GM12878 (cell line): ENCODE results near the gene HEMK1. TPM values are rescaled to one million over a fixed set of nuclear protein-coding genes. Genes with fewer than 3 reads are reported as not detected.

Source experiments
- ATAC-seq: fragments of 200-7000 bp; cut with Tn5 transposase; 3 replicates; pipeline ENCODE4 v1.9.1; 2020; ENCODE audit warnings: mild to moderate bottlenecking, moderate library complexity
- BruUV-seq: library from RNA; stranded (reverse); fragments of 400-500 nt; replicated peaks from 2 replicates; lab custom pipeline; 2021; lab: Mats Ljungman, UMichigan
- CTCF ChIA-PET: fragments of 300-600 bp; sonication (Branson Sonifier 250); formaldehyde crosslinking; extraction: SDS; loops from one replicate; lab custom pipeline; 2021; ENCODE audit warnings: inconsistent platforms; lab: Yijun Ruan, JAX
- POLR2A ChIA-PET: fragments of 350-600 bp; formaldehyde crosslinking; extraction: SDS; loops from one replicate; lab custom pipeline; 2021; ENCODE audit warnings: inconsistent platforms; lab: Charles Lee
- RAD21 ChIA-PET: fragments of 300-600 bp; sonication (Branson Sonifier 250); formaldehyde crosslinking; loops from one replicate; lab custom pipeline; 2023; ENCODE audit warnings: antibody characterized with exemption; ENCODE audit not compliant: unreplicated experiment; lab: Charles Lee
- SMC1A ChIA-PET: fragments of 300-600 bp; sonication (Branson Sonifier 250); formaldehyde crosslinking; loops from one replicate; lab custom pipeline; 2023; ENCODE audit not compliant: unreplicated experiment, uncharacterized antibody; lab: Charles Lee
- DNase-seq: peaks from one replicate; pipeline ENCODE4 v3.0.0-alpha.2; 2011; ENCODE audit warnings: low read depth, low spot score
- FAIRE-seq: peaks from 3 replicates; lab custom pipeline; 2011; peaks lifted over from hg19 to GRCh38; lab: Jason Lieb, UNC
- H2AFZ ChIP-seq: 2 replicates; pipeline ENCODE4 v1.6.0; 2011; ENCODE audit warnings: low read depth, low read length, control low read depth; ENCODE audit not compliant: control insufficient read depth
- H3K27ac ChIP-seq: 2 replicates; pipeline ENCODE4 v1.5.1; 2011; ENCODE audit warnings: control low read depth; ENCODE audit not compliant: control insufficient read depth, insufficient read depth
- H3K27me3 ChIP-seq, 2 experiments: replicated peaks in 1 of 2; 2 replicates each; pipeline versions ENCODE4 v1.6.0 to v1.6.1; 2011; ENCODE audit warnings: low read length in 1 of 2; ENCODE audit not compliant: control insufficient read depth in 2 of 2, insufficient read depth in 2 of 2
- H3K36me3 ChIP-seq, 2 experiments: 2 replicates each; pipeline ENCODE4 v1.5.1; 2011; ENCODE audit warnings: low read length in 1 of 2; ENCODE audit not compliant: control insufficient read depth in 2 of 2, insufficient read depth in 2 of 2
- H3K4me1 ChIP-seq: 2 replicates; pipeline ENCODE4 v1.6.1; 2011; ENCODE audit warnings: mild to moderate bottlenecking, low read length, moderate library complexity, mixed read lengths; ENCODE audit not compliant: control insufficient read depth, insufficient read depth
- H3K4me2 ChIP-seq: 2 replicates; pipeline ENCODE4 v1.6.0; 2011; ENCODE audit warnings: control low read depth; ENCODE audit not compliant: control insufficient read depth, insufficient read depth
- H3K4me3 ChIP-seq: fragments of 200-600 bp; sonication (generic); 2 replicates; pipeline ENCODE4 v1.5.1; 2016
- H3K79me2 ChIP-seq: 2 replicates; pipeline ENCODE4 v1.6.0; 2011; ENCODE audit warnings: low read length; ENCODE audit not compliant: control insufficient read depth, insufficient read depth
- H3K9ac ChIP-seq: 2 replicates; pipeline ENCODE4 v1.8.0; 2011; ENCODE audit warnings: low read length, control low read depth, mixed read lengths; ENCODE audit not compliant: control insufficient read depth, insufficient read depth
- H3K9me3 ChIP-seq: replicated peaks from 3 replicates; pipeline ENCODE4 v1.5.1; 2011; ENCODE audit warnings: mild to moderate bottlenecking, low read length; ENCODE audit not compliant: control insufficient read depth, insufficient read depth
- H4K20me1 ChIP-seq: 2 replicates; pipeline ENCODE4 v1.6.0; 2011; ENCODE audit not compliant: control insufficient read depth, insufficient read depth
- ETV6 ChIP-seq, 2 experiments: fragments of 450-650 bp in 1 of 2; IDR thresholded peaks in 1 of 2; conservative IDR thresholded peaks in 1 of 2; 2 replicates each; pipeline ENCODE4 v1.6.1; 2014; ENCODE audit warnings: antibody characterized with exemption in 1 of 2, borderline replicate concordance in 1 of 2, low read depth in 1 of 2, mild to moderate bottlenecking in 1 of 2, moderate library complexity in 1 of 2
- HDGF ChIP-seq: fragments of 450-650 bp; IDR thresholded peaks from 2 replicates; pipeline ENCODE4 v1.6.1; 2016; ENCODE audit warnings: antibody characterized with exemption
- KAT2A ChIP-seq: conservative IDR thresholded peaks from 2 replicates; pipeline ENCODE4 v1.6.1; 2011; ENCODE audit warnings: low read depth, low read length; ENCODE audit not compliant: control insufficient read depth
- PAX8 ChIP-seq: fragments of 450-650 bp; IDR thresholded peaks from 2 replicates; pipeline ENCODE4 v1.6.1; 2017; ENCODE audit warnings: mild to moderate bottlenecking, moderate library complexity
- TARDBP ChIP-seq: IDR thresholded peaks from 2 replicates; pipeline ENCODE4 v1.6.1; 2016; ENCODE audit warnings: borderline replicate concordance
- WGBS: methylation state at CpG from one replicate; pipeline ENCODE4 v1.1.6; 2016; ENCODE audit warnings: low lambda C conversion rate; ENCODE audit not compliant: insufficient replicate concordance, insufficient coverage; ENCODE audit errors: missing lambda C conversion rate; 5-methylcytosine and 5-hydroxymethylcytosine counted together
- in situ Hi-C: fragments of 300-500 bp; cut with MboI; formaldehyde crosslinking; loops from 9 replicates; pipeline ENCODE4 v1.14.3; 2018; ENCODE audit warnings: mixed read lengths
- intact Hi-C: fragments of 100-400 bp; cut with micrococcal nuclease; formaldehyde crosslinking; loops from one replicate; pipeline ENCODE4 v1.14.2; 2022; ENCODE audit not compliant: unreplicated experiment
- polyA plus RNA-seq, 11 experiments: library from polyadenylated mRNA; depleted of rRNA in 4 of 11; unstranded in 6 of 11; stranded (reverse) in 5 of 11; fragments of >200 nt; fragmentation: Nextera tagmentation in 4 of 11; fragmentation: Illumina TruSeq in 1 of 11; extraction: Ambion mirVana in 4 of 11; extraction: Trizol in 1 of 11; gene quantifications; 1 replicate in 1 of 11; 2 replicates in 10 of 11; pipeline versions ENCODE4 v1.2.1 to v1.2.3, GENCODE V29; 2011 to 2016; ENCODE audit warnings: inconsistent platforms in 2 of 11, missing spikeins in 2 of 11, low read depth in 1 of 11
- total RNA-seq, 4 experiments: library from RNA; depleted of rRNA in 3 of 4; stranded (reverse); fragments of >200 nt in 3 of 4; fragmentation: Illumina TruSeq in 1 of 4; extraction: Trizol in 1 of 4; gene quantifications; 2 replicates each; pipeline versions ENCODE4 v1.2.1 to v1.2.3, GENCODE V29; 2013 to 2021
- TF ChIP-seq, protein P1 (sequence below): IDR thresholded peaks from 2 replicates; pipeline ENCODE4 v1.6.1; 2012; ENCODE audit warnings: low read length, inconsistent platforms
- TF ChIP-seq, protein P2 (sequence below), 3 experiments: IDR thresholded peaks in 2 of 3; conservative IDR thresholded peaks in 1 of 3; 2 replicates each; pipeline ENCODE4 v1.5.1; 2011; ENCODE audit warnings: low read depth in 3 of 3, low read length in 3 of 3, mild to moderate bottlenecking in 3 of 3, control low read depth in 2 of 3, moderate library complexity in 2 of 3, inconsistent platforms in 1 of 3, mixed read lengths in 1 of 3; ENCODE audit not compliant: control insufficient read depth in 2 of 3, insufficient read depth in 1 of 3; ENCODE audit errors: extremely low read depth in 1 of 3
- TF ChIP-seq, protein P3 (sequence below): fragments of 450-650 bp; IDR thresholded peaks from 2 replicates; pipeline ENCODE4 v1.6.1; 2018; ENCODE audit warnings: borderline replicate concordance, mild to moderate bottlenecking; ENCODE audit not compliant: partially characterized antibody
- TF ChIP-seq, protein P4 (sequence below): fragments of 450-650 bp; IDR thresholded peaks from 2 replicates; pipeline ENCODE4 v1.6.1; 2016; ENCODE audit warnings: mild to moderate bottlenecking
- TF ChIP-seq, protein P5 (sequence below): IDR thresholded peaks from 2 replicates; pipeline ENCODE4 v1.6.1; 2012; ENCODE audit warnings: low read depth, low read length, improper control_type of control experiment
- TF ChIP-seq, protein P6 (sequence below): fragments of 450-650 bp; formaldehyde crosslinking; IDR thresholded peaks from 2 replicates; pipeline ENCODE4 v1.4.0; 2022; ENCODE audit warnings: mild to moderate bottlenecking, moderate library complexity

HEMK1 gene
- total and polyA plus RNA-seq, 10 of the 15 experiments (the other 5 are each of a cell fraction or from before 2014, with no cell fraction given), result 2.8 to 19.0 (median 12.0) TPM

DNA sequence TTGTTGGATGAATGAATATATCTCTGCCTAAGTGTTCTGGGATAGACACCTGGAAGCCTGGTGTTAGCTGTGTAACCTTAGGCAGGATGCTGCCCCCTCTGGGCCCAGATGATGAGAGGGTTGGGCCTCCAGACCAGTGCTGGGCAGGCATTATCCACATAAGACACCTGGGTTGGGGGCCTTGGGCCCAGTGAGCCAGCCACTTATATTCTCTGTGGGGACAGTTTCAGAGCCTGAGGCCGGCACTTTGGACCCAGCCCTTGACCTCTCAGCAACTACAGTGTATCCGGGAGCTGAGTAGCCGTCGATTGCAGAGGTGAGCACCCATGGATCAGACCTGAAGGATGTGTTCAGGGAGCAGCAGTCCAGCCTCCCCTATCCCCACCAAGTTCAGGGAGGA is 2.2 kb downstream of the HEMK1 start:
- Histone ChIP-seq H3K9me3 (no peaks in the 10 kb centered on the region), H3K4me2 (no peak overlapping the region), H4K20me1 (no peaks in the 10 kb centered on the region), H3K79me2 (peaks cover 5% of the 10 kb centered on the region), H3K36me3 (no peaks in the 10 kb centered on the region; a peak in 2 of 4 replicates), H3K27me3 (no peaks in the 10 kb centered on the region), H2AFZ (no peak overlapping the region), H3K4me1 (peaks cover 13% of the 10 kb centered on the region), H3K9ac (no peak overlapping the region), H3K4me3 (no peak overlapping the region), H3K27ac (no peak overlapping the region)
- no TSS peak for BruUV-seq
- ChIA-PET POLR2A (interaction anchor here (1.4 to 3.1 kb wide), 3 partner anchors 19 to 48 kb away, joined by 10 to 16 read pairs (median 10); partner anchors contain the start of gene CISH), RAD21 (interaction anchor here (1.1 to 7.1 kb wide), 4 partner anchors 14 to 43 kb away, joined by 4 to 244 read pairs (median 51); partner anchors contain the start of genes CISH and MAPKAPK3), CTCF (interaction anchor here (1.0 to 11.6 kb wide), 8 partner anchors 15 to 83 kb away, joined by 3 to 410 read pairs (median 6); partner anchors contain the start of genes CISH and MAPKAPK3), SMC1A (interaction anchor here (1.2 to 6.5 kb wide), 6 partner anchors 19 to 81 kb away, joined by 3 to 137 read pairs (median 7); partner anchors contain the start of genes CISH and MAPKAPK3)
- intact Hi-C loops, result no loop called here
- in situ Hi-C loops, result no loop called here
- no peak for ATAC-seq
- DNase-seq, result no peak
- FAIRE-seq, result no peak
- WGBS, result 59% methylated on average over 4 of the region's 4 CpGs
- TF ChIP-seq, protein P1, sequence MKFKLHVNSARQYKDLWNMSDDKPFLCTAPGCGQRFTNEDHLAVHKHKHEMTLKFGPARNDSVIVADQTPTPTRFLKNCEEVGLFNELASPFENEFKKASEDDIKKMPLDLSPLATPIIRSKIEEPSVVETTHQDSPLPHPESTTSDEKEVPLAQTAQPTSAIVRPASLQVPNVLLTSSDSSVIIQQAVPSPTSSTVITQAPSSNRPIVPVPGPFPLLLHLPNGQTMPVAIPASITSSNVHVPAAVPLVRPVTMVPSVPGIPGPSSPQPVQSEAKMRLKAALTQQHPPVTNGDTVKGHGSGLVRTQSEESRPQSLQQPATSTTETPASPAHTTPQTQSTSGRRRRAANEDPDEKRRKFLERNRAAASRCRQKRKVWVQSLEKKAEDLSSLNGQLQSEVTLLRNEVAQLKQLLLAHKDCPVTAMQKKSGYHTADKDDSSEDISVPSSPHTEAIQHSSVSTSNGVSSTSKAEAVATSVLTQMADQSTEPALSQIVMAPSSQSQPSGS, result no peak
- TF ChIP-seq PAX8, result no peak
- TF ChIP-seq, protein P2, sequence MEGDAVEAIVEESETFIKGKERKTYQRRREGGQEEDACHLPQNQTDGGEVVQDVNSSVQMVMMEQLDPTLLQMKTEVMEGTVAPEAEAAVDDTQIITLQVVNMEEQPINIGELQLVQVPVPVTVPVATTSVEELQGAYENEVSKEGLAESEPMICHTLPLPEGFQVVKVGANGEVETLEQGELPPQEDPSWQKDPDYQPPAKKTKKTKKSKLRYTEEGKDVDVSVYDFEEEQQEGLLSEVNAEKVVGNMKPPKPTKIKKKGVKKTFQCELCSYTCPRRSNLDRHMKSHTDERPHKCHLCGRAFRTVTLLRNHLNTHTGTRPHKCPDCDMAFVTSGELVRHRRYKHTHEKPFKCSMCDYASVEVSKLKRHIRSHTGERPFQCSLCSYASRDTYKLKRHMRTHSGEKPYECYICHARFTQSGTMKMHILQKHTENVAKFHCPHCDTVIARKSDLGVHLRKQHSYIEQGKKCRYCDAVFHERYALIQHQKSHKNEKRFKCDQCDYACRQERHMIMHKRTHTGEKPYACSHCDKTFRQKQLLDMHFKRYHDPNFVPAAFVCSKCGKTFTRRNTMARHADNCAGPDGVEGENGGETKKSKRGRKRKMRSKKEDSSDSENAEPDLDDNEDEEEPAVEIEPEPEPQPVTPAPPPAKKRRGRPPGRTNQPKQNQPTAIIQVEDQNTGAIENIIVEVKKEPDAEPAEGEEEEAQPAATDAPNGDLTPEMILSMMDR (IDR thresholded peaks at IDR 0.05 in 2 of 3, conservative IDR thresholded peaks at IDR 0.05 in 1 of 3; ENCODE audit: control insufficient read depth in 2 of 3, extremely low read depth in 1 of 3, insufficient read depth in 1 of 3, low read depth in 3 of 3, low read length in 3 of 3), result no peak
- TF ChIP-seq ETV6 (conservative IDR thresholded peaks at IDR 0.05 in 1 of 2, IDR thresholded peaks at IDR 0.05 in 1 of 2; ENCODE audit: borderline replicate concordance in 1 of 2, low read depth in 1 of 2), result no peak
- TF ChIP-seq, protein P3, sequence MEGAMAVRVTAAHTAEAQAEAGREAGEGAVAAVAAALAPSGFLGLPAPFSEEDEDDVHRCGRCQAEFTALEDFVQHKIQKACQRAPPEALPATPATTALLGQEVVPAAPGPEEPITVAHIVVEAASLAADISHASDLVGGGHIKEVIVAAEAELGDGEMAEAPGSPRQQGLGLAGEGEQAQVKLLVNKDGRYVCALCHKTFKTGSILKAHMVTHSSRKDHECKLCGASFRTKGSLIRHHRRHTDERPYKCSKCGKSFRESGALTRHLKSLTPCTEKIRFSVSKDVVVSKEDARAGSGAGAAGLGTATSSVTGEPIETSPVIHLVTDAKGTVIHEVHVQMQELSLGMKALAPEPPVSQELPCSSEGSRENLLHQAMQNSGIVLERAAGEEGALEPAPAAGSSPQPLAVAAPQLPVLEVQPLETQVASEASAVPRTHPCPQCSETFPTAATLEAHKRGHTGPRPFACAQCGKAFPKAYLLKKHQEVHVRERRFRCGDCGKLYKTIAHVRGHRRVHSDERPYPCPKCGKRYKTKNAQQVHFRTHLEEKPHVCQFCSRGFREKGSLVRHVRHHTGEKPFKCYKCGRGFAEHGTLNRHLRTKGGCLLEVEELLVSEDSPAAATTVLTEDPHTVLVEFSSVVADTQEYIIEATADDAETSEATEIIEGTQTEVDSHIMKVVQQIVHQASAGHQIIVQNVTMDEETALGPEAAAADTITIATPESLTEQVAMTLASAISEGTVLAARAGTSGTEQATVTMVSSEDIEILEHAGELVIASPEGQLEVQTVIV, result no peak
- TF ChIP-seq, protein P4, sequence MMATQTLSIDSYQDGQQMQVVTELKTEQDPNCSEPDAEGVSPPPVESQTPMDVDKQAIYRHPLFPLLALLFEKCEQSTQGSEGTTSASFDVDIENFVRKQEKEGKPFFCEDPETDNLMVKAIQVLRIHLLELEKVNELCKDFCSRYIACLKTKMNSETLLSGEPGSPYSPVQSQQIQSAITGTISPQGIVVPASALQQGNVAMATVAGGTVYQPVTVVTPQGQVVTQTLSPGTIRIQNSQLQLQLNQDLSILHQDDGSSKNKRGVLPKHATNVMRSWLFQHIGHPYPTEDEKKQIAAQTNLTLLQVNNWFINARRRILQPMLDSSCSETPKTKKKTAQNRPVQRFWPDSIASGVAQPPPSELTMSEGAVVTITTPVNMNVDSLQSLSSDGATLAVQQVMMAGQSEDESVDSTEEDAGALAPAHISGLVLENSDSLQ, result no peak
- TF ChIP-seq, protein P5, sequence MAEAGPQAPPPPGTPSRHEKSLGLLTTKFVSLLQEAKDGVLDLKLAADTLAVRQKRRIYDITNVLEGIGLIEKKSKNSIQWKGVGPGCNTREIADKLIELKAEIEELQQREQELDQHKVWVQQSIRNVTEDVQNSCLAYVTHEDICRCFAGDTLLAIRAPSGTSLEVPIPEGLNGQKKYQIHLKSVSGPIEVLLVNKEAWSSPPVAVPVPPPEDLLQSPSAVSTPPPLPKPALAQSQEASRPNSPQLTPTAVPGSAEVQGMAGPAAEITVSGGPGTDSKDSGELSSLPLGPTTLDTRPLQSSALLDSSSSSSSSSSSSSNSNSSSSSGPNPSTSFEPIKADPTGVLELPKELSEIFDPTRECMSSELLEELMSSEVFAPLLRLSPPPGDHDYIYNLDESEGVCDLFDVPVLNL, result no peak
- TF ChIP-seq TARDBP, result no peak
- TF ChIP-seq, protein P6, sequence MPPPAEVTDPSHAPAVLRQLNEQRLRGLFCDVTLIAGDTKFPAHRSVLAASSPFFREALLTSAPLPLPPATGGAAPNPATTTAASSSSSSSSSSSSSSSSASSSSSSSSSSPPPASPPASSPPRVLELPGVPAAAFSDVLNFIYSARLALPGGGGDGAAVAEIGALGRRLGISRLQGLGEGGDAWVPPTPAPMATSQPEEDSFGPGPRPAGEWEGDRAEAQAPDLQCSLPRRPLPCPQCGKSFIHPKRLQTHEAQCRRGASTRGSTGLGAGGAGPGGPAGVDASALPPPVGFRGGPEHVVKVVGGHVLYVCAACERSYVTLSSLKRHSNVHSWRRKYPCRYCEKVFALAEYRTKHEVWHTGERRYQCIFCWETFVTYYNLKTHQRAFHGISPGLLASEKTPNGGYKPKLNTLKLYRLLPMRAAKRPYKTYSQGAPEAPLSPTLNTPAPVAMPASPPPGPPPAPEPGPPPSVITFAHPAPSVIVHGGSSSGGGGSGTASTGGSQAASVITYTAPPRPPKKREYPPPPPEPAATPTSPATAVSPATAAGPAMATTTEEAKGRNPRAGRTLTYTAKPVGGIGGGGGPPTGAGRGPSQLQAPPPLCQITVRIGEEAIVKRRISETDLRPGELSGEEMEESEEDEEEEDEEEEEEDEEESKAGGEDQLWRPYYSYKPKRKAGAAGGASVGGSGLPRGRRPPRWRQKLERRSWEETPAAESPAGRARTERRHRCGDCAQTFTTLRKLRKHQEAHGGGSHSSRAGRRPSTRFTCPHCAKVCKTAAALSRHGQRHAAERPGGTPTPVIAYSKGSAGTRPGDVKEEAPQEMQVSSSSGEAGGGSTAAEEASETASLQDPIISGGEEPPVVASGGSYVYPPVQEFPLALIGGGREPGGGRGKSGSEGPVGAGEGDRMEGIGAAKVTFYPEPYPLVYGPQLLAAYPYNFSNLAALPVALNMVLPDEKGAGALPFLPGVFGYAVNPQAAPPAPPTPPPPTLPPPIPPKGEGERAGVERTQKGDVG (CRISPR knock-in tag), result no peak
- no peak for TF ChIP-seq HDGF
- TF ChIP-seq KAT2A, result no peak
